K562 (cell line): Measurements from ENCODE around the gene GDF15. TPM values are rescaled to one million over a fixed set of nuclear protein-coding genes. Genes with fewer than 3 reads are reported as not detected.

Source experiments
- JUND ChIP-seq, 2 experiments: IDR thresholded peaks; 2 replicates in 1 of 2; 3 replicates in 1 of 2; pipeline ENCODE4 v1.6.1; 2011; ENCODE audit warnings: borderline replicate concordance in 2 of 2, low read depth in 2 of 2, low read length in 2 of 2, improper control_type of control experiment in 1 of 2, missing biosample characterization in 1 of 2, missing genetic modification characterization in 1 of 2, missing genetic modification reagents in 1 of 2
- NONO ChIP-seq, 2 experiments: fragments of 200-400 bp in 1 of 2; fragments of 450-650 bp in 1 of 2; formaldehyde crosslinking in 1 of 2; IDR thresholded peaks; 2 replicates each; pipeline ENCODE4 v1.6.1; 2017; ENCODE audit warnings: low read depth in 2 of 2, mild to moderate bottlenecking in 2 of 2, moderate library complexity in 2 of 2, low read length in 1 of 2
- POLR2AphosphoS5 ChIP-seq: IDR thresholded peaks from 2 replicates; pipeline ENCODE4 v1.6.1; 2011; ENCODE audit warnings: mild to moderate bottlenecking, low read depth, low read length, moderate library complexity; ENCODE audit not compliant: control insufficient read depth, insufficient read depth
- SMARCC2 ChIP-seq: fragments of 450-650 bp; IDR thresholded peaks from 2 replicates; pipeline ENCODE4 v1.6.1; 2017; ENCODE audit warnings: antibody characterized with exemption, moderate library complexity, mild to moderate bottlenecking, low read depth
- USF2 ChIP-seq: sonication (generic); formaldehyde crosslinking; IDR thresholded peaks from 2 replicates; pipeline ENCODE4 v1.5.0; 2020; ENCODE audit warnings: missing genetic modification reagents
- ZBTB11 ChIP-seq, 3 experiments: fragments of 200-800 bp in 1 of 3; fragments of 250-450 bp in 1 of 3; fragments of 450-650 bp in 1 of 3; sonication (Bioruptor Pico) in 1 of 3; sonication (Bioruptor generic) in 1 of 3; formaldehyde crosslinking in 1 of 3; IDR thresholded peaks; 2 replicates each; pipeline versions ENCODE4 v1.6.1 to v1.8.0; 2016 to 2022; ENCODE audit warnings: mild to moderate bottlenecking in 2 of 3, missing genetic modification characterization in 2 of 3, missing compliant biosample characterization in 1 of 3, moderate library complexity in 1 of 3
- ZBTB40 ChIP-seq, 2 experiments: fragments of 450-650 bp in 1 of 2; sonication (generic) in 1 of 2; formaldehyde crosslinking in 1 of 2; IDR thresholded peaks; 2 replicates each; pipeline versions ENCODE4 v1.7.1 to v1.9.0; 2016 to 2022; ENCODE audit warnings: inconsistent platforms in 1 of 2, mild to moderate bottlenecking in 1 of 2, missing genetic modification reagents in 1 of 2
- ZNF740 ChIP-seq, 3 experiments: fragments of 200-800 bp in 1 of 3; sonication (Bioruptor generic) in 1 of 3; sonication (generic) in 1 of 3; formaldehyde crosslinking in 1 of 3; IDR thresholded peaks; 2 replicates each; pipeline versions ENCODE4 v1.6.1 to v1.8.0; 2016 to 2022; ENCODE audit warnings: mild to moderate bottlenecking in 2 of 3, missing compliant biosample characterization in 2 of 3, missing genetic modification characterization in 2 of 3, missing genetic modification reagents in 1 of 3
- polyA plus RNA-seq, 8 experiments: library from polyadenylated mRNA; depleted of rRNA in 4 of 8; stranded (reverse) in 5 of 8; unstranded in 3 of 8; fragments of >200 nt; fragmentation: Nextera tagmentation in 2 of 8; fragmentation: Illumina TruSeq in 1 of 8; extraction: Ambion mirVana in 2 of 8; extraction: Trizol in 1 of 8; gene quantifications; 2 replicates each; pipeline versions ENCODE4 v1.2.1 to v1.2.3, GENCODE V29; 2011 to 2014; ENCODE audit warnings: inconsistent platforms in 1 of 8, missing spikeins in 1 of 8
- total RNA-seq, 7 experiments: library from RNA; depleted of rRNA in 6 of 7; stranded (reverse); fragments of >200 nt in 6 of 7; fragmentation: Illumina TruSeq in 2 of 7; extraction: Trizol in 2 of 7; gene quantifications; 2 replicates each; pipeline versions ENCODE4 v1.2.1 to v1.2.3, GENCODE V29; 2011 to 2021; ENCODE audit warnings: low replicate concordance in 1 of 7

The GDF15 gene
- total and polyA plus RNA-seq, 9 of the 15 experiments (the other 6 are each of a cell fraction or from before 2014, with no cell fraction given) = 2.3 to 82.4 (median 12.5) TPM

- TF ChIP-seq ZBTB40 (IDR thresholded peaks at IDR 0.05) (no peak), ZBTB40 (CRISPR knock-in tag; IDR thresholded peaks at IDR 0.05) (no peak), ZBTB11 (CRISPR knock-in tag; IDR thresholded peaks at IDR 0.05) (no peak; a peak in 1 of 6 replicates), ZNF740 (CRISPR knock-in tag; IDR thresholded peaks at IDR 0.05) (no peak; the same call in 1 of the 2 replicates), ZNF740 (tag; IDR thresholded peaks at IDR 0.05) (no peak), JUND (IDR thresholded peaks at IDR 0.05; ENCODE audit: borderline replicate concordance, low read depth, low read length) (no peak), JUND (tag; IDR thresholded peaks at IDR 0.05; ENCODE audit: borderline replicate concordance, low read depth, low read length) (no peak), POLR2AphosphoS5 (no peak; the same call in 1 of the 2 replicates), USF2 (CRISPR knock-in tag) (no peak), NONO (IDR thresholded peaks at IDR 0.05; ENCODE audit: low read depth in 2 of 2, low read length in 1 of 2) (no peak), SMARCC2 (no peak)
These were observed 51.8 kb downstream of the GDF15 start, which contains the start of gene ISYNA1 (continued) for GRCh38 chr19:18437491-18438330.
